Activated CD8-positive, alpha-beta memory T cell treated with anti-CD3 and anti-CD28 coated beads for 36 hours (primary cell): ENCODE data around the gene NKAIN2. TPM values are rescaled to one million over a fixed set of nuclear protein-coding genes. Genes with fewer than 3 reads are reported as not detected.
"Not testable (repeated sequence)": the region's sequence is repeated elsewhere in the genome, so short reads cannot be mapped to it uniquely, and the experiment has no call there.

ENCODE experiments used
- CTCF ChIA-PET: fragments of 350-600 bp; sonication (Branson Sonifier 250); formaldehyde crosslinking; loops from one replicate; lab custom pipeline; 2021; ENCODE audit warnings: antibody characterized with exemption; lab: Charles Lee
- POLR2A ChIA-PET: fragments of 350-600 bp; sonication (Branson Sonifier 250); formaldehyde crosslinking; loops from one replicate; lab custom pipeline; 2021; ENCODE audit warnings: antibody characterized with exemption; lab: Charles Lee
- total RNA-seq, 2 experiments: library from RNA; stranded (reverse); gene quantifications; one replicate each; pipeline ENCODE4 v1.2.3, GENCODE V29; 2021

Gene NKAIN2
- total RNA-seq, 2 experiments from 2014 or later = not detected

- CTCF ChIA-PET = no interaction called here
Observed at GRCh38 chr6:124679387-124679786, 875.7 kb downstream of the NKAIN2 start.

DNA sequence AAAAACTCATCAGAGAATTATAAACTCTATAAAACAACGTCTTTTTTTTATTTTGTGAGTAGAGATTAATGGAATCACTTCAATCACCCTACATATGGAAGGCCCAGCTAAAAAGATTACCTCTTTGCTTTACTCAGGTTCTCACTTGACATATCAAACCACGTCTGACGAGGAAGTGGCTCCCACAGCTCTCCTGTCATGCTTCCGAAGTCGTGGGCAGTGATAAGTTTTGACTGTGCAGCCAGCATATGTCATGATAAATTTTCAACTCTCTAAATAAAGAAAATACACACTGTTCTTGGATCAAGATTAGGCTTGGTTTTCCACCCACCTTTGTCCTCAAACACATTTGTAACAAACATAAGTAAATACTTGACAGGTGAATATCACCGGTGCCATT is 879.1 kb downstream of the NKAIN2 start:
- ChIA-PET POLR2A (no interaction called here), CTCF (no interaction called here)

More at GRCh38 chr6:124679387-124679786, 875.7 kb downstream of the NKAIN2 start:
- POLR2A ChIA-PET = no interaction called here

DNA sequence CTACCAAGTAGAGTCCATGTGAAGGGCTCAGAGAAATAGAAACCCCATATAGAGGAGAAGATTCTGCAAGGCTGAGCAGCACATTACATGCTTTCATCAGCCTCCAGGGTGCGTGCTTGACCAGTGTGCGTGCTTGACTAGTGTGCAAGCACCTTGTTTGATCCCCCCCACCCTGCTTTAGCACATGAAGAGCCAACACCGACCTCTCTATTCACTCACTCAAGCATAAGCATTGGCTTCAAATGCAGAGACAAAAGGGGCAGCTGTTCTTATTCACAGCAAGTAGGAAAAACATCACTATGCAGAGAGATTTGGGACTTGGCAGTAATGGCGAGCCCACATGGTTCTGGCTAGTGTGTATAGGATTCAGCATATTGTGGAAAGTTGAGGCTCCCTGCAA is 879.8 kb downstream of the NKAIN2 start:
- CTCF ChIA-PET = no interaction called here
- POLR2A ChIA-PET = no interaction called here

DNA sequence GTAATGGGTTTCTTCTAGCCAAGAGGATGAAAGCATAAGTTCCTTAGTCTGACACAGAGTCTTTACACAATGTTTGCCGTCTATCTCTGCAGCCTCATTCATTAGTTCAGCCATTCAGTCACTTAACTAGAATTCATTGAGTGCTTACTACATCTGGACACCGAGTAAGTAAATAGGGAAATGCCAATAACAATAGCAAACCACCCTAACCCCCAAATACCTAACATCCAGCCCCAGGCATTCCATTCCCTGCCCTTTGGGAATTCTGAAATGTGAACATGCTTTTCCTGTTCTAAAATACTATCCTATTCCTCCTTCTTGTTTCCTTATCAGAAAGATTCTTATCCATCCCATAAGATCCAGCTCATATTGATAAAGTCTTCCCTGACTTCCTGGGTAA is 881.0 kb downstream of the NKAIN2 start:
- ChIA-PET CTCF (no interaction called here), POLR2A (no interaction called here)

GRCh38 chr6:124688369-124688768 is 884.7 kb downstream of the NKAIN2 start:
- CTCF ChIA-PET = no interaction called here
- POLR2A ChIA-PET = no interaction called here

GRCh38 chr6:124694139-124694705 is 890.6 kb downstream of the NKAIN2 start:
- CTCF ChIA-PET = no interaction called here
- POLR2A ChIA-PET = no interaction called here

GRCh38 chr6:124699038-124699437 is 895.4 kb downstream of the NKAIN2 start:
- ChIA-PET POLR2A (no interaction called here), CTCF (no interaction called here)

DNA sequence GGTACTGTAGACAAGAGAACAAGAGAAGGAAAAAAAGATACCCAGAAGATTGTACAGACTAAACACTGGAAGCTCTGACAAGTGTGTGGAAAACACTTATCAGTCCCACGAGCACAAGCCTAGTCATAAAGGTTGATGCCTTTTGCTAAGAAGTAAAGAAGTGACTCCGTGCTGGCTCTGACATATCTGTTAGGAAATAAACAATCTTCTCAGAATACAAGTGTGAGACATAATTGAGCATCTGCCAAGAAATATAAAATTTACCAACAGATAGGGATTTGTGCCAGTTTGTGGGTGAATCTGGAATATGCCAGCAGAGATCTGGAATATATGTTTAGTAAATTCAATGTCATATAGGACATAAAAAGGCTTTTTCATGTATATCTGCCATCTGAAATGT is 899.9 kb downstream of the NKAIN2 start:
- CTCF ChIA-PET = no interaction called here
- POLR2A ChIA-PET = no interaction called here

GRCh38 chr6:124712532-124712931 is 908.9 kb downstream of the NKAIN2 start:
- CTCF ChIA-PET = not testable (repeated sequence)

GRCh38 chr6:124714728-124715127 is 911.1 kb downstream of the NKAIN2 start:
- POLR2A ChIA-PET = no interaction called here

More at GRCh38 chr6:124712532-124712931, 908.9 kb downstream of the NKAIN2 start:
- POLR2A ChIA-PET = not testable (repeated sequence)

DNA sequence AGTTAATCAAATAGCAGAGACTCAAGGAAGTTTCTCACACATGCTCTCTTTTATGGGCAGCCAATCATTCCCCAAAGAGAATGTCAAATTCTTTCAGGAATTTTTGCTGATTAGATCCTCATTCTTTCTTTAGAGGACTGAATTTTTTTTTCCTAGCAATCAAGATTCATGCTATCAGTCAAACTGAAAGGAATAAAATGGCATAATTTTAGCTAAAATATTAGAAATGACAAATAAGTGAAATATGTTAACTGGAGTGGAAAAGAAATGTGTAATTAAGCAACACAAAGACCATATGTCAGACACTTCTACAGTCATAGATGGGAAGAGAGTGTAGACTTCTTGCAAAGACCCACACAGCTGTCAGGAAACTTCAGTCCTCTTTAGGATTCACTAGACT is 916.2 kb downstream of the NKAIN2 start:
- POLR2A ChIA-PET = no interaction called here

More at GRCh38 chr6:124714728-124715127, 911.1 kb downstream of the NKAIN2 start:
- CTCF ChIA-PET = no interaction called here

DNA sequence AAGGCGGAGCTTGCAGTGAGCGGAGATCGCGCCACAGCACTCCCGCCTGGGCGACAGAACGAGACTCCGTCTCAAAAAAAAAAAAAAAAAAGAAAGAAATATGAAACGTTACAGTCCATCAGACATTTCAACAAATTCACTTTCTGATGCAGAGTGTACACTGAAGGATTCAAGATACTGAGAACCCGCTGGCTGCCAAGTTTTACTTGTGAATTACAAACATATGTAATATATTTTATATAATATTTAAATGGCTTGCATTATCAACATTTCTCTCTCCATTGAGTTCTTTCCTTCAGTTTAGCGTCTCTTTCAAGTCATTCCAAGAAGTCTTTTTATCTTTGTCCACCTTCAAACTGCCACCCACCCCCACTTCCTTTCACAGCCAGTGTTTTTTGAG is 917.7 kb downstream of the NKAIN2 start:
- ChIA-PET POLR2A (no interaction called here), CTCF (no interaction called here)

More for the DNA sequence above, 916.2 kb downstream of the NKAIN2 start:
- CTCF ChIA-PET = no interaction called here

DNA sequence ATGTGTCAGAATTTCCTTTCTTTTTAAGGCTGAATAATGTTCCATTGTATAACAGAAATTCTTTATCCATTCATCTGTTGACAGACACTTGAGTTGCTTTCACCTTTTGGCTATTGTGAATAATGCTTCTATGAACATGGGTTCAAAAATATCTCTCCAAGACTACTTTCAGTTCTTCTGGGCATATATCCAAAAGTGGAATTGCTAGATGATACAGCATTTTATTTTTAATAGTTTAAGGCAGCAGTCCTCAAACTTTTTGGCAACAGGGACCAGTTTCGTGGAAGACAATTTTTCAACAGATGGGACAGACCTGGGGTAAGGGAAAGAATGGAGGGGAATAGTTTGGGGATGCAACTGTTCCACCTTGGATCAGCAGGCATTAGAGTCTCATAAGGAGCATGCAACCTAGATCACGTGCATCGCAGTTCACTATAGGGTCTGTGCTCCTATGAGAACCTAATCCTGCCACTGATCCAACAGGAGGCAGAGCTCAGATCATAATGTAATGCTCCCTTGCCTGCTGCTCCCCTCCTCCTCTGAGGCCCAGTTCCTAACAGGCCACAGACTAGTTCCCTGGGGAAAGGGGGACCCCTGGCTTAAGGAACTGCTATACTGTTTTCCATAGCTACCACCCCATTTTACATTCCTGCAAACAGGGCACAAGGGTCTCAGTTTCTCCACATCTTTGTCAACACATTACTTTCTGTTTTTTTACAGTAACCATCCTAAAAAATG is 918.6 kb downstream of the NKAIN2 start:
- POLR2A ChIA-PET = no interaction called here
- CTCF ChIA-PET = no interaction called here

DNA sequence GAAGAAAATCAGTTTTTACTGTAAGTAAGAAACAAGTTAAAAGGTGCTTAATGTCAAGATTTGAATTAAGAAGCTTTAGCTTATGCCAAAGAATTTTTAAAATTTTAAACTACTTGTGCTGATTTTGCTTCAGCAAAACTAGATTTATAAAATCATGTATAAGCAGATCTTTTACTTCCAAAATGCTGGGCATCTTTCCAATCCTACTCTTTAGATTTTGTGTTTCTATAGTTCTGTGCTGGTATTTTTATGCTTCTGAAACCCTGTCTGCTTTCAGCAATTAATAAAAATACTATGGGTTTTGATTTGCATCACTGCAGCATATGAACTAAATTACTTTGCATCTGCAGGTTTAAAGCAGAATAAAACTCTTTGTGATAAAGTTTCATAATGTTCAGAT is 920.0 kb downstream of the NKAIN2 start:
- POLR2A ChIA-PET = no interaction called here
- CTCF ChIA-PET = no interaction called here

DNA sequence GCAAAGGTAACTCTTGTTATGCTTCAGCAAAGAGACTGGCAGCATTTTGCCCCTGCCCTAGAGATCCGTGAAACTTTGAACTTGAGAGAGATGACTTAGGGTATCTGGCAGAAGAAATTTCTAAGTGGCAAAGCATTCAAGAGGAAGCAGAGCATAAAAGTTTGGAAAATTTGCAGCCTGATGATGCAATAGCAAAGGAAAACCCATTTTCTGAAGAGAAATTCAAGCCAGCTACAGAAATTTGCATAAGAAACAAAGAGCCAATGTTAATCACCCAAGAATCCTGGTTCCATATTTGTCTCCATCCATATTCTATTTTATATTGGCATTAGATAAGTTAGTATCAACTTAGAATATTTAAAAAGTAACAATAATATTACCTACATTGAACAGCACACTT is 934.1 kb downstream of the NKAIN2 start:
- POLR2A ChIA-PET, CTCF ChIA-PET: not testable (repeated sequence)

GRCh38 chr6:124738482-124738881 is 934.8 kb downstream of the NKAIN2 start:
- POLR2A ChIA-PET = no interaction called here
- CTCF ChIA-PET = no interaction called here

GRCh38 chr6:124741341-124741740 is 937.7 kb downstream of the NKAIN2 start:
- POLR2A ChIA-PET = no interaction called here

DNA sequence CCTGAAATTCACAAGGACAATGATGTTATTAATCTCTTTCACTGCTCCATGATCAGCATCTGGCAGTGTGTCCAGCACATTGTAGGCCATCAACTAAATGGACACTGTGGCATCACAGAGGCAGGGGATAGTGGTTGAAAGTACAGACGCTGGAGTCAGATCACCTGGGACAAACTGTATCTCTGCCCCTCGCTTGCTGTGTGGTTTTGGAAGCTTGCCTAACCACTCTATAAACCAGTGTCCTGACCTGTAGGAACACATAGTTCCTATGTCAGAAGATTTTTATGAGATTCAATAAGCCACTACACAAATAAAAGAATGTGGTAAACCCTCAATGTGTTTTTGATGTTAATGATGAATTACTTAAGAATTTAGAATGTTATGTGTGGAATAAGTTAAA is 939.3 kb downstream of the NKAIN2 start:
- POLR2A ChIA-PET = no interaction called here
- CTCF ChIA-PET = no interaction called here

More at GRCh38 chr6:124741341-124741740, 937.7 kb downstream of the NKAIN2 start:
- CTCF ChIA-PET = no interaction called here

GRCh38 chr6:124743420-124743819 is 939.8 kb downstream of the NKAIN2 start:
- CTCF ChIA-PET = no interaction called here
- POLR2A ChIA-PET = no interaction called here

GRCh38 chr6:124747349-124747748 is 943.7 kb downstream of the NKAIN2 start:
- CTCF ChIA-PET = no interaction called here
- POLR2A ChIA-PET = no interaction called here

DNA sequence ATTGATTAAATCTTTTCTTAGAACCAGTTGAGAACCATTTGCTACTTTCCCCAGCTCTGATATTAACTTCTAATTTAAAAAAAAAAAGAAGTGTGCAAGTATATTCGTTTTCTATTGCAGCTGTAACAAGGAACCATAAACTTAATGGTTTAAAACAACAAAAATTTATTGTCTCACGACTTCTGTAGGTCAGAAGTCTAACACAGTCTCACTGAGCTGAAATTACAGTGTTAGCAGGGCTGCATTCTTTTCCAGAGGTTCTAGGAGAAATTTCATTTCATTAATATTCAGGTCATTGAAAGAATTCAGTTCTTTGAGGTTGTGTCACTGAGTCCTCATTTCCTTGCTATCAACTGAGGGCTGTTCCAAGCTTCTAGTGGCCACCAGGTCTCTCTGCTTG is 945.1 kb downstream of the NKAIN2 start:
- ChIA-PET POLR2A (no interaction called here), CTCF (no interaction called here)
